K562 (cell line): ENCODE results near the gene CD44. TPM values are rescaled to one million over a fixed set of nuclear protein-coding genes. Genes with fewer than 3 reads are reported as not detected.

Experiments used
- ATAC-seq: fragments of 200-7000 bp; cut with Tn5 transposase; 3 replicates; pipeline ENCODE4 v1.9.1; 2020; ENCODE audit warnings: moderate library complexity
- BruUV-seq: library from RNA; stranded (reverse); fragments of 400-500 nt; replicated peaks from 2 replicates; lab custom pipeline; 2021; lab: Mats Ljungman, UMichigan
- CTCF ChIA-PET: fragments of 300-600 bp; formaldehyde crosslinking; extraction: SDS; loops from one replicate; lab custom pipeline; 2021; ENCODE audit warnings: low intra/inter-chr PET ratio; lab: Yijun Ruan, JAX
- POLR2A ChIA-PET: fragments of 300-600, 350-650 bp; sonication (Branson Sonifier 250); formaldehyde crosslinking; extraction: SDS; loops from one replicate; lab custom pipeline; 2021; ENCODE audit warnings: antibody characterized with exemption, inconsistent platforms; lab: Yijun Ruan, JAX
- DNase-seq, 4 experiments: peaks; one replicate each; pipeline versions ENCODE4 v3.0.0 to v3.0.0-alpha.2; 2011 to 2018; ENCODE audit warnings: low spot score in 3 of 4, mixed read lengths in 3 of 4; ENCODE audit errors: extremely low read depth in 1 of 4
- FAIRE-seq: peaks from 2 replicates; lab custom pipeline; 2011; peaks lifted over from hg19 to GRCh38; lab: Jason Lieb, UNC
- H2AFZ ChIP-seq: 2 replicates; pipeline ENCODE4 v1.6.0; 2011; ENCODE audit warnings: low read depth, low read length, control low read depth, inconsistent platforms
- H3K27ac ChIP-seq: fragments of 200-600 bp; 3 replicates; pipeline ENCODE4 v1.8.0; 2011; ENCODE audit warnings: low read depth, mild to moderate bottlenecking, control low read depth, inconsistent platforms, low read length, moderate library complexity, mixed read lengths; ENCODE audit errors: extremely low read depth
- H3K27me3 ChIP-seq, 2 experiments: fragments of 300-600 bp in 1 of 2; 2 replicates in 1 of 2; 3 replicates in 1 of 2; pipeline versions ENCODE4 v1.6.0 to v1.8.0; 2011; ENCODE audit warnings: inconsistent platforms in 2 of 2, low read length in 2 of 2, mild to moderate bottlenecking in 1 of 2, mixed read lengths in 1 of 2, moderate library complexity in 1 of 2; ENCODE audit not compliant: control insufficient read depth in 2 of 2, insufficient read depth in 2 of 2
- H3K36me3 ChIP-seq: fragments of 300-600 bp; 3 replicates; pipeline ENCODE4 v1.8.0; 2011; ENCODE audit warnings: mild to moderate bottlenecking, low read length, inconsistent platforms; ENCODE audit not compliant: control insufficient read depth, insufficient read depth
- H3K4me1 ChIP-seq, 2 experiments: fragments of 200-600 bp in 1 of 2; replicated peaks in 1 of 2; 2 replicates in 1 of 2; 3 replicates in 1 of 2; pipeline versions ENCODE4 v1.5.1 to v1.8.0; 2011; ENCODE audit warnings: inconsistent platforms in 2 of 2, low read length in 2 of 2, mild to moderate bottlenecking in 1 of 2, mixed read lengths in 1 of 2, moderate library complexity in 1 of 2; ENCODE audit not compliant: control insufficient read depth in 2 of 2, insufficient read depth in 2 of 2
- H3K4me2 ChIP-seq: 2 replicates; pipeline ENCODE4 v1.6.1; 2011; ENCODE audit warnings: low read length, control low read depth, inconsistent platforms, mixed read lengths; ENCODE audit not compliant: insufficient read depth
- H3K4me3 ChIP-seq: fragments of 200-600 bp; sonication (generic), shearing (Covaris generic); 2 replicates; pipeline ENCODE4 v1.5.1; 2016; ENCODE audit warnings: control low read depth, inconsistent platforms
- H3K79me2 ChIP-seq: fragments of 200-600 bp; 3 replicates; pipeline ENCODE4 v1.8.0; 2011; ENCODE audit warnings: low read length, inconsistent platforms; ENCODE audit not compliant: control insufficient read depth, insufficient read depth
- H3K9ac ChIP-seq, 2 experiments: 2 replicates each; pipeline versions ENCODE4 v1.6.0 to v1.6.1; 2011; ENCODE audit warnings: low read depth in 2 of 2, low read length in 2 of 2, control low read depth in 1 of 2, inconsistent platforms in 1 of 2, mild to moderate bottlenecking in 1 of 2, mixed read lengths in 1 of 2; ENCODE audit not compliant: insufficient read depth in 1 of 2
- H3K9me1 ChIP-seq: one replicate; pipeline ENCODE4 v1.6.0; 2011; ENCODE audit warnings: inconsistent platforms, mild to moderate bottlenecking, low read length, moderate library complexity; ENCODE audit not compliant: control insufficient read depth, insufficient read depth
- H3K9me3 ChIP-seq: replicated peaks from 2 replicates; pipeline ENCODE4 v1.5.1; 2011; ENCODE audit warnings: low read depth, low read length, inconsistent platforms; ENCODE audit not compliant: control insufficient read depth, insufficient read depth
- H4K20me1 ChIP-seq: replicated peaks from 2 replicates; pipeline ENCODE4 v1.6.1; 2011; ENCODE audit warnings: low read length, inconsistent platforms, mixed read lengths; ENCODE audit not compliant: control insufficient read depth, insufficient read depth
- BRF1 ChIP-seq: IDR thresholded peaks from 3 replicates; pipeline ENCODE4 v1.6.1; 2011; ENCODE audit warnings: borderline replicate concordance, mild to moderate bottlenecking; ENCODE audit not compliant: insufficient read length; ENCODE audit errors: extremely low read depth
- EP300 ChIP-seq: IDR thresholded peaks from 2 replicates; pipeline ENCODE4 v1.6.1; 2012; ENCODE audit warnings: low read length, improper control_type of control experiment
- FOXK2 ChIP-seq, 2 experiments: fragments of 450-650 bp; IDR thresholded peaks in 1 of 2; conservative IDR thresholded peaks in 1 of 2; 2 replicates each; pipeline ENCODE4 v1.6.1; 2016; ENCODE audit warnings: low read depth in 2 of 2, mild to moderate bottlenecking in 1 of 2
- KLF13 ChIP-seq: fragments of 450-650 bp; IDR thresholded peaks from 2 replicates; pipeline ENCODE4 v1.6.1; 2016; ENCODE audit warnings: missing genetic modification characterization, low read depth, mild to moderate bottlenecking, missing compliant biosample characterization, moderate library complexity, borderline replicate concordance
- MBD2 ChIP-seq: sonication (generic); IDR thresholded peaks from 2 replicates; pipeline ENCODE4 v1.6.1; 2016; ENCODE audit warnings: low read depth, borderline replicate concordance
- POU5F1 ChIP-seq: fragments of 150-350 bp; IDR thresholded peaks from 2 replicates; pipeline ENCODE4 v1.6.1; 2014; ENCODE audit warnings: borderline replicate concordance, low read length, low read depth, mild to moderate bottlenecking; ENCODE audit not compliant: partially characterized antibody
- SIN3A ChIP-seq, 2 experiments: fragments of 150-350 bp in 1 of 2; IDR thresholded peaks; 2 replicates each; pipeline ENCODE4 v1.6.1; 2011 to 2016; ENCODE audit warnings: borderline replicate concordance in 2 of 2, low read depth in 2 of 2, low read length in 2 of 2, mild to moderate bottlenecking in 2 of 2, moderate library complexity in 2 of 2; ENCODE audit not compliant: control insufficient read depth in 1 of 2
- TOE1 ChIP-seq, 2 experiments: fragments of 450-650 bp in 1 of 2; sonication (generic) in 1 of 2; formaldehyde crosslinking in 1 of 2; IDR thresholded peaks; 2 replicates each; pipeline versions ENCODE4 v1.7.1 to v1.8.0; 2016 to 2022; ENCODE audit warnings: borderline replicate concordance in 2 of 2, mild to moderate bottlenecking in 2 of 2, antibody characterized with exemption in 1 of 2, inconsistent platforms in 1 of 2, low read depth in 1 of 2, missing genetic modification reagents in 1 of 2, moderate library complexity in 1 of 2
- ZNF175 ChIP-seq: fragments of 200-800 bp; sonication (Bioruptor generic); IDR thresholded peaks from 2 replicates; pipeline ENCODE4 v1.6.1; 2016; ENCODE audit warnings: low read depth, mild to moderate bottlenecking, missing genetic modification characterization, missing compliant biosample characterization
- ZNF197 ChIP-seq: fragments of 200-800 bp; sonication (Bioruptor generic); IDR thresholded peaks from 2 replicates; pipeline ENCODE4 v1.6.1; 2016; ENCODE audit warnings: low read depth, missing genetic modification characterization, missing compliant biosample characterization
- ZNF263 ChIP-seq: sonication (generic); formaldehyde crosslinking; IDR thresholded peaks from 2 replicates; pipeline ENCODE4 v1.8.0; 2022; ENCODE audit warnings: mild to moderate bottlenecking, missing genetic modification reagents, borderline replicate concordance
- ZNF311 ChIP-seq: fragments of 250-450 bp; sonication (Bioruptor Pico); IDR thresholded peaks from 2 replicates; pipeline ENCODE4 v1.4.0; 2020; ENCODE audit warnings: mild to moderate bottlenecking, moderate library complexity
- WGBS: fragments of 100-300 bp; shearing (Covaris generic); methylation state at CpG from one replicate; pipeline ENCODE4 v1.1.6; 2016; ENCODE audit warnings: low coverage, mixed read lengths; ENCODE audit not compliant: insufficient coverage; ENCODE audit errors: missing lambda C conversion rate; 5-methylcytosine and 5-hydroxymethylcytosine counted together
- in situ Hi-C: fragments of 300-500 bp; cut with MboI; formaldehyde crosslinking; loops from 4 replicates; pipeline ENCODE4 v1.15.0; 2018; ENCODE audit warnings: inconsistent platforms, mixed read lengths
- intact Hi-C: fragments of 100-400 bp; cut with micrococcal nuclease; formaldehyde crosslinking; loops from 2 replicates; pipeline ENCODE4 v1.14.2; 2022
- polyA plus RNA-seq, 8 experiments: library from polyadenylated mRNA; depleted of rRNA in 4 of 8; stranded (reverse) in 5 of 8; unstranded in 3 of 8; fragments of >200 nt; fragmentation: Nextera tagmentation in 2 of 8; fragmentation: Illumina TruSeq in 1 of 8; extraction: Ambion mirVana in 2 of 8; extraction: Trizol in 1 of 8; gene quantifications; 2 replicates each; pipeline versions ENCODE4 v1.2.1 to v1.2.3, GENCODE V29; 2011 to 2014; ENCODE audit warnings: inconsistent platforms in 1 of 8, missing spikeins in 1 of 8
- total RNA-seq, 7 experiments: library from RNA; depleted of rRNA in 6 of 7; stranded (reverse); fragments of >200 nt in 6 of 7; fragmentation: Illumina TruSeq in 2 of 7; extraction: Trizol in 2 of 7; gene quantifications; 2 replicates each; pipeline versions ENCODE4 v1.2.1 to v1.2.3, GENCODE V29; 2011 to 2021; ENCODE audit warnings: low replicate concordance in 1 of 7
- TF ChIP-seq, protein P1 (sequence below): fragments of 450-650 bp; IDR thresholded peaks from 2 replicates; pipeline ENCODE4 v1.7.1; 2018; ENCODE audit warnings: mild to moderate bottlenecking, low read depth; ENCODE audit not compliant: partially characterized antibody
- TF ChIP-seq, protein P2 (sequence below): sonication (generic); formaldehyde crosslinking; IDR thresholded peaks from 2 replicates; pipeline ENCODE4 v1.4.0; 2020; ENCODE audit warnings: mild to moderate bottlenecking, missing genetic modification reagents
- TF ChIP-seq, protein P3 (sequence below): sonication (generic); IDR thresholded peaks from 2 replicates; pipeline ENCODE4 v1.6.1; 2016

CD44 gene
- total and polyA plus RNA-seq, 9 of the 15 experiments (the other 6 are each of a cell fraction or from before 2014, with no cell fraction given) = 1.2 to 13.9 (median 3.0) TPM

DNA sequence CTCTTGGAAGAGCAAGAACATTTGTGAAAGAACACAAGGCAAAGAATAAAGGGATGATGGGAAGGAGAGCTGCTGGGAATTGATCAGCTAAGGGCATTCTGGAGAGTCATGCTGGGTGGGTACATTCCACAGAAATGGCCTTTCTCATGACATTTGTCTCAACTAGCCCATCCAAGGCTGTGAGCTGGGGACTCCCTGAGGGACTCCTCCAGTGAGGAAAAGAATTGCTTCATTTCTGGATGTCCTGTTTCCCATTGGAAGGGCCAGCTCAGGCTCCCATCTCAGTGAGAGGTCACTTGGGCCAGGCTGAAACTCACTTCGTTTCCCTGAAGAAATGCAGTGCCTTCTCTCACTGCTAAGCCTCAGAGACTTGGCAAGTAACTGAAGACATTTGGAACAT lies 106.8 kb downstream of the CD44 start:
- BruUV-seq = no TSS peak
- no peak overlapping the region for H2AFZ ChIP-seq
- no peak overlapping the region for H3K4me2 ChIP-seq
- H3K9me3 ChIP-seq = 0 out of 2 replicates have a peak, but pooled peaks cover 2% of the 10 kb centered on the region
- in situ Hi-C loops = loop anchor here (25.0 kb wide), 1 partner anchor 308 kb away; no protein-coding TSS in a partner anchor
- H3K4me1 ChIP-seq = no peaks in the 10 kb centered on the region
- 0% methylated on average over 1 of the region's 1 CpG for WGBS
- no peaks in the 10 kb centered on the region for H4K20me1 ChIP-seq
- H3K9me1 ChIP-seq = no peaks in the 10 kb centered on the region
- H3K79me2 ChIP-seq = no peaks in the 10 kb centered on the region
- ATAC-seq = no peak
- CTCF ChIA-PET = no interaction called here
- intact Hi-C loops = no loop called here
- POLR2A ChIA-PET = interaction anchor here (0.9 kb wide), 1 partner anchor 19 kb away, joined by 4 read pairs; no protein-coding TSS in a partner anchor
- no peaks in the 10 kb centered on the region for H3K36me3 ChIP-seq
- no peak overlapping the region for H3K4me3 ChIP-seq
- peaks cover 0 to 3% of the 10 kb centered on the region in 2 experiments; a peak in 1 of 5 replicates for H3K27me3 ChIP-seq
- H3K9ac ChIP-seq = no peak overlapping the region
- H3K27ac ChIP-seq = no peak overlapping the region
- DNase-seq = no peak
- no peak for FAIRE-seq
- TF ChIP-seq BRF1 (no peak), EP300 (no peak), ZNF263 (no peak), SIN3A (IDR thresholded peaks at IDR 0.05; ENCODE audit: borderline replicate concordance in 2 of 2, control insufficient read depth in 1 of 2, low read depth in 2 of 2, low read length in 2 of 2) (no peak), ZNF311 (CRISPR knock-in tag) (no peak), POU5F1 (no peak), FOXK2 (conservative IDR thresholded peaks at IDR 0.05 in 1 of 2, IDR thresholded peaks at IDR 0.05 in 1 of 2; ENCODE audit: low read depth in 2 of 2) (no peak), ZNF175 (CRISPR knock-in tag) (no peak), TOE1 (IDR thresholded peaks at IDR 0.05; ENCODE audit: borderline replicate concordance) (no peak), TOE1 (CRISPR knock-in tag; IDR thresholded peaks at IDR 0.05; ENCODE audit: borderline replicate concordance, low read depth) (no peak), MBD2 (no peak), KLF13 (no peak), ZNF197 (CRISPR knock-in tag) (no peak)
- TF ChIP-seq, protein P1, sequence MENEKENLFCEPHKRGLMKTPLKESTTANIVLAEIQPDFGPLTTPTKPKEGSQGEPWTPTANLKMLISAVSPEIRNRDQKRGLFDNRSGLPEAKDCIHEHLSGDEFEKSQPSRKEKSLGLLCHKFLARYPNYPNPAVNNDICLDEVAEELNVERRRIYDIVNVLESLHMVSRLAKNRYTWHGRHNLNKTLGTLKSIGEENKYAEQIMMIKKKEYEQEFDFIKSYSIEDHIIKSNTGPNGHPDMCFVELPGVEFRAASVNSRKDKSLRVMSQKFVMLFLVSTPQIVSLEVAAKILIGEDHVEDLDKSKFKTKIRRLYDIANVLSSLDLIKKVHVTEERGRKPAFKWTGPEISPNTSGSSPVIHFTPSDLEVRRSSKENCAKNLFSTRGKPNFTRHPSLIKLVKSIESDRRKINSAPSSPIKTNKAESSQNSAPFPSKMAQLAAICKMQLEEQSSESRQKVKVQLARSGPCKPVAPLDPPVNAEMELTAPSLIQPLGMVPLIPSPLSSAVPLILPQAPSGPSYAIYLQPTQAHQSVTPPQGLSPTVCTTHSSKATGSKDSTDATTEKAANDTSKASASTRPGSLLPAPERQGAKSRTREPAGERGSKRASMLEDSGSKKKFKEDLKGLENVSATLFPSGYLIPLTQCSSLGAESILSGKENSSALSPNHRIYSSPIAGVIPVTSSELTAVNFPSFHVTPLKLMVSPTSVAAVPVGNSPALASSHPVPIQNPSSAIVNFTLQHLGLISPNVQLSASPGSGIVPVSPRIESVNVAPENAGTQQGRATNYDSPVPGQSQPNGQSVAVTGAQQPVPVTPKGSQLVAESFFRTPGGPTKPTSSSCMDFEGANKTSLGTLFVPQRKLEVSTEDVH = no peak
- TF ChIP-seq, protein P2, sequence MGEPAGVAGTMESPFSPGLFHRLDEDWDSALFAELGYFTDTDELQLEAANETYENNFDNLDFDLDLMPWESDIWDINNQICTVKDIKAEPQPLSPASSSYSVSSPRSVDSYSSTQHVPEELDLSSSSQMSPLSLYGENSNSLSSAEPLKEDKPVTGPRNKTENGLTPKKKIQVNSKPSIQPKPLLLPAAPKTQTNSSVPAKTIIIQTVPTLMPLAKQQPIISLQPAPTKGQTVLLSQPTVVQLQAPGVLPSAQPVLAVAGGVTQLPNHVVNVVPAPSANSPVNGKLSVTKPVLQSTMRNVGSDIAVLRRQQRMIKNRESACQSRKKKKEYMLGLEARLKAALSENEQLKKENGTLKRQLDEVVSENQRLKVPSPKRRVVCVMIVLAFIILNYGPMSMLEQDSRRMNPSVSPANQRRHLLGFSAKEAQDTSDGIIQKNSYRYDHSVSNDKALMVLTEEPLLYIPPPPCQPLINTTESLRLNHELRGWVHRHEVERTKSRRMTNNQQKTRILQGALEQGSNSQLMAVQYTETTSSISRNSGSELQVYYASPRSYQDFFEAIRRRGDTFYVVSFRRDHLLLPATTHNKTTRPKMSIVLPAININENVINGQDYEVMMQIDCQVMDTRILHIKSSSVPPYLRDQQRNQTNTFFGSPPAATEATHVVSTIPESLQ = no peak
- TF ChIP-seq, protein P3, sequence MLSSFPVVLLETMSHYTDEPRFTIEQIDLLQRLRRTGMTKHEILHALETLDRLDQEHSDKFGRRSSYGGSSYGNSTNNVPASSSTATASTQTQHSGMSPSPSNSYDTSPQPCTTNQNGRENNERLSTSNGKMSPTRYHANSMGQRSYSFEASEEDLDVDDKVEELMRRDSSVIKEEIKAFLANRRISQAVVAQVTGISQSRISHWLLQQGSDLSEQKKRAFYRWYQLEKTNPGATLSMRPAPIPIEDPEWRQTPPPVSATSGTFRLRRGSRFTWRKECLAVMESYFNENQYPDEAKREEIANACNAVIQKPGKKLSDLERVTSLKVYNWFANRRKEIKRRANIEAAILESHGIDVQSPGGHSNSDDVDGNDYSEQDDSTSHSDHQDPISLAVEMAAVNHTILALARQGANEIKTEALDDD = no peak
